EL (cell line): ENCODE measurements around the gene SLC16A13.
A peak's percentile ranks its signal among the peaks of the same experiment; 100 is the strongest.
"Not testable (repeated sequence)": the region's sequence is repeated elsewhere in the genome, so short reads cannot be mapped to it uniquely, and the experiment has no call there.

Experiments
- DNase-seq: peaks from one replicate; pipeline ENCODE4 v3.0.0-alpha.2; 2016

SLC16A13 gene

GRCh38 chr17:7034955-7035590 lies 742 bp upstream of the SLC16A13 start:
- no peak for DNase-seq

GRCh38 chr17:7038025-7038862 lies 2.4 kb downstream of the SLC16A13 start:
- no peak for DNase-seq

DNA sequence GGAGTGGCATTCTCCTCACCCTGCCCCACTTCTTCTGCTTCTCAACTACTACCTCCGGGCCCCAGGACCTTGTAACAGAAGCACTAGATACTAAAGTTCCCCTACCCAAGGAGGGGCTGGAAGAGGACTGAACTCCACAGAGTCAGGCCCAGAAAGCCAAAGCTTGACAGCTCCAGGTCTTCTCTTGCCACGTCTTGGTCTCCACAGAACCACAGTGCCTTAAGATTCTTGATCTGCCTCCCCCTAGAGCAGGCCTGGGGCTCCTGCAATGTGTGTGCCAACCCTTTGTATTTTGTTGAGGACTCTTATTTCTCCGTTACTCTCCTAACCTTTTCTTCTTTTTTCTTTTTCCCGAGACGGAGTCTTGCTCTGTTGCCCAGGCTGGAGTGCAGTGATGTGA lies 4.0 kb downstream of the SLC16A13 start:
- DNase-seq, result no peak

DNA sequence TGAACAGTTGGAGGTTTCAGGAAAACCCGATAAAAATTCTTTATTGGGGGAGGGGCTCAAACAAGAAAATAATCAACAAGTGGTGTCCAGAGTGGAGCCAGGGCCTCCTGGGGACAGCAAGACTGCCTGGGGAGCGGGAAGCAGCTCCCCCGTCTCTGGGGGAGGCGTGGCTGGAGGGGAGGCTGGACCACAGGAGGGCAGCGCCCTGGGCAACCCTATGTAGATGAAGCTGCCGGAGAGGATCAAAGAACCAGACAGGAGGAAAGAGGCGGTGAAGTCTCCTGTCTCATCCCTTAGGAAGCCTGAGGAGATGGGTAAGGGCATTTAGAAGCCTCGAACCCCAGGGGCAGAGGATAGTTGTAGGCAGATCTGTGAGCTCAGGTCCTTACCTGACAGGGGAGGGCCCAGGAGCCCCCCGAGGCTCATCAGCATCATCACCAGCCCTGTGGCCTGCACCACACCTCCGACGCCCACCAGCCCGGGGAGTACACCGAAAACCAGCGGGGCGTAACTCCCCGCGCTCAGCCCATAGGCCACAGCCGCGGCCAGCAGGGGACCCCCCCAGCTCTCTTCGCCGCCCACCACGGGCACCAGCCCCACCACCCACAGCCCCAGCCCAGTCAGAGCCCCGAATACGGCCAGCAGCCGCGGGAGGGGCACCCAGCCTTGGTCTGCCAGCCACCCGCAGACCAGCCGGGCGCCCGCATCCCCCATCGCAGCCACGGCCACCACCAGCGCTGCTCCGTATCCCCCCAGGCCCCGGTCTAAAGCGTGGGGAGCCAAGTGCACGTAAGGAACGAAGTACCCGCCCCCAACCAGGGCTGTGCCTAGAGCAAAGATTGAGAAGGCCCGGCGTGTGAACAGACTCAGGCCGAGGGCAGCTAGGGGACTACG lies 6.0 kb downstream of the SLC16A13 start:
- DNase-seq, result no peak

- DNase-seq, result no peak
Observed at GRCh38 chr17:7042501-7043181, 6.8 kb downstream of the SLC16A13 start.

- DNase-seq, result no peak
Observed at GRCh38 chr17:7043182-7043496, 7.3 kb downstream of the SLC16A13 start.

GRCh38 chr17:7043497-7044198 lies 7.8 kb downstream of the SLC16A13 start, which contains the start of gene SLC16A11:
Gene SLC16A11 (minus strand): TSS chr17:7044092. CDS start chr17:7043513, 579 bp downstream.
- DNase-seq, result no peak

GRCh38 chr17:7045492-7046126 lies 9.8 kb downstream of the SLC16A13 start:
- DNase-seq, result peak; percentile 73

DNA sequence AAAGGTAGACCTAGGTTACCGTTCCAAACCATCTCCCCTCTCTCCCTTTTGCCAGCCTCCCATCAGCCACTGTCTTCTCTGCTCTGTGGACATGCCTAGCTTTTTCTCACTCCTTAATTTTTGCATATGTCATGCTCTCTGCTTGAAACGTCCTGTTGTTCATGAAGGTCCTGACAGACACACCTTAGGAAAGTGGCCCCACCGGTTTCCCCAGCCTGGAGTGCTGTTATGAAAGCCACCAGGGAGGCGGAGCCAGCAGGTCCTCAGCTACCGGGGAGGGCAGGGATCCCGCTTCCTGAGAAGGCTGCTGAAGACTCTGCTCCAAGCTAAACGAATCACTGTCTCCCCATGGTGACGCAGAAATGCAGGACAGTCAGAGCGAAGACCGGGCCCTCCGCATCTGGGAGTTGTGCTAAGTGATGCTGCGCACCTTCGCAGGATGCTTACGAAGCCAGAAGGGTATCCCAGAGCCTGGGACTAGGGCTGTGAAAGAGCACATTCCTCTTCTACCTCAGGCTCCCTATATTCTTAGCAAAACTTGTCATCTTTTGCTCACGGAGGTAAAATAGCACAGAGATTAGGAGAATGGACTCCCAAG lies 10.4 kb downstream of the SLC16A13 start:
- DNase-seq, result no peak

GRCh38 chr17:7046725-7047397 lies 11.0 kb downstream of the SLC16A13 start:
- not testable (repeated sequence) for DNase-seq

DNA sequence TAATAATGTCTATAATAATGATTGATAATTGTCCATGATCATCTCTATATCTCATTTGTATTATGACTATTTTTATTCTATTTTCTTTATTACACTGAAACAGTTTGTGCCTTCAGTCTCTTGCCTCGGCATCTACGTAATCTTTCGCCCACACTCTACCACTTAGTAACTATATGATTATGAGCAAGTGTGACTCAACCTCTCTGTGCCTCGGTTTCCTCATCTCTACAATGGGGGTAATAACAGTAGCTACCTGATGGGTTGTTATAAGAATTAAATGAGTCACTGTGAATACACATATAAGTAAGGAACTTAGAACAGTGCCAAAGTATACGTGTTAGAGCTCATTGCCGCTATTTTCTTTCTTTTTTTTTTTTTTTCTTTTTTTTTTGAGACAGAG lies 11.8 kb downstream of the SLC16A13 start:
- no peak for DNase-seq

- DNase-seq, result no peak
Observed at GRCh38 chr17:7048968-7049367, 13.2 kb downstream of the SLC16A13 start.

- DNase-seq, result not testable (repeated sequence)
Observed at GRCh38 chr17:7050583-7050982, 14.8 kb downstream of the SLC16A13 start.

- DNase-seq, result peak; percentile 59
Observed at GRCh38 chr17:7056386-7056785, 20.6 kb downstream of the SLC16A13 start.

DNA sequence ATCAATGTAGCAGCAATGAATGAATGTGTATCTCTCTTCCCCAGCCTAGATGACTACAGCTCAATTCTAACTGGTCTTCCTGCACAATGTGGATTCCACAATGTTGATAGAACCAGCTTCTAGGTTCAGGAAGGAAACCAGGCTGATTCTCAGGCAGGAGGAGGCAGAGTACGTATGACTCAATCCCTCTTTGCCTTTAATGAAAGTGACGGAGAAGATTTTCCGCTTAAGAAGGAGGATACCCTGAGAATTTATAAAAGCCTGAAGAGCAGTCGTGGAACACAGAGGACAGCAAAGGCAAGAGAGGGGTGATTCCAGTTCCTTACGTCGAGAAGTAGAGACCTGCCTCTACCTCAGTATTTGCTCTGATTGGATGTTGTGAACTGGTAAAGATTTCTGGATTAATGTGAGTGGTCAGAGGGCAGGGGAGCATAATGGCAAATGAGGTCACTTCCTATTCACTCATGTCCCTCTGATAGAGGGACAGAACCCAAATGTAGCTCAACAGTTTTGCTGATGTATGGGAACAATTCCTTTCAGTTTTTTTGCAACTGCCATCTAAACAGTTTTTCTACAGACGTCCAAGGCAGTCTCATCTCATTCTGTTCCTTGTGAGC lies 23.1 kb downstream of the SLC16A13 start:
- DNase-seq, result no peak

DNA sequence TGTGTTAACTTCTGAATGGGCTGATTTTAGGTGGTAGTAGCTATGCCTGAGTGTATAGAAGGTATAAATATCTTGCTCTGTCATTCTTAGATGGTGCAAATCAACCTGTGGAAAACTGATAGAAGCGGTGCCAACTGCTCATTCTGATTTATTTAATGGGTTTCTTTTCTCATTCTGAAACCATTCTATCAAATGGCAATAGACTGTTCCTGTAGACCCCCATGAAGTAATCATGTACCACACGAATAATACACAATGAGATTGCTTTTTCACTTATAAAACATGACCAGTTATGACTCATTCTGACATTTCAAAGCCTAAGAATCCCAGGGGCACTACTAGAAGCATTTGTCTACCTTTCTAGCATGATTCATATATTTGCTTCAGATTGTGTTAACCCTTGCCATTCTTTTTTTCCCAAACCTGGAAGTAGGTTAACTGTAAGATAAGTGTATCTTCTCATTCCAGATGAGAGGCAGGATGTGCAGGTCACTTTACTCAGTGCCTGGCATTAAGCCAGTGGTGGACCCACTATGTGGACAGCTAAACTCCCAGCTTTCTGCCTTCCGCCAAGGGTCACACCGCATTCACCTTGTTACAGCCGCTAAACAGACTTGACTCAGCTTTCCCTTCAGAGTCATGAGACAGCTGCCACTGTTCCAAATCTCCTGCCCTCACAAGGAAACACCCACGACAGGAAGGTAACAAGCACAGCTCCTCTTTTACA lies 24.5 kb downstream of the SLC16A13 start:
- DNase-seq, result peak; percentile 60

DNA sequence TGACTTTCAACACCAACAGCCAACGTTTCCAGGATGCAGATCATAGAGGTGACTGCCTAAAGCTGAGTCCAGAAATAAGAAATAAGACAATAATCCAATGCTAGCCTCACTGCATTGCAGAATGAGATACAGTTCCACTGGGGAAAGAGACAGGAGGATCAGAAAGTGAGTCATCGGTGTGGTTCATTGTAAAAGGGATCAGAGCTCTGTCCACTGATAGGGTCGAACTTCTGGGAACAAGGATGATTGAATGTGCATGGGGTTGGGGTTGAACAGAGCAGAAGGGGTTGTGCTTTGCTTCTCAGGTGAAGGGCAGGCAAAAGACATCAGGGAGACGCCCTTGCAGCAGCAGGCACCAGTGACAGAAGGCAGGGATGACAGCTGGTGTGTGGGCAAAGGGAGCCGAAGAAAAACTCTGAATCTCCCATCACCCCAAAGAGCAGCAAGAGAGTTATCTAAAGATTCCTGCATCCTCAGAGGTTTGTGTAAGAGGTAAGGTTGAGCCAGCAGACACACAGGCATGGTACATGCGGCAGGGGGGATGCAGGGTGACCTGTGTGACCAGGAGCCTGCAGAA lies 27.8 kb downstream of the SLC16A13 start:
- no peak for DNase-seq

- DNase-seq, result no peak
Observed at GRCh38 chr17:7064261-7064660, 28.4 kb downstream of the SLC16A13 start.

DNA sequence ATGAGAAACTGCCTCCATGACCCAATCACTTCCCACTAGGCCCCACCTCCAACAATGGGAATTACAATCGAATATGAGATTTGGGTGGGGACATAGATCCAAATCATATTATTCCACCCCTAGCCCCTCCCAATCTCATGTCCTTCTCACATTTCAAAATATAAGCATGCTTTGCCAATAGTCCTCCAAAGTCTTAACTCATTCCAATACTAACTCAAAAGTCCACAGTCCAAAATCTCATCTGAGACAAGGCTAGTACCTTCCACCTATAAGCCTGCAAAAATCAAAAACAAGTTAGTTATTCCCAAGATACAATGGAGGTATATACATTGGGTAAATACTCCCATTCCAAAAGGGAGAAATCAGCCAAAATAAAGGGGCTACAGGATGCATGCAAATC lies 31.4 kb downstream of the SLC16A13 start:
- no peak for DNase-seq
